Immature natural killer cell (primary cell): Measurements from ENCODE around the gene SLC3A2. TPM values are rescaled to one million over a fixed set of nuclear protein-coding genes. Genes with fewer than 3 reads are reported as not detected.
A peak's percentile ranks its signal among the peaks of the same experiment; 100 is the strongest.

Experiments
- DNase-seq, 3 donors: peaks; one replicate each; pipeline ENCODE4 v3.0.0; 2022; ENCODE audit warnings: mixed read lengths in 1 of 3
- H3K27ac Mint-ChIP-seq, 6 donors: one replicate each; pipeline ENCODE4 v1.8.0; 2020; ENCODE audit warnings: mixed read lengths in 6 of 6, mild to moderate bottlenecking in 5 of 6, inconsistent platforms in 4 of 6, moderate library complexity in 3 of 6
- H3K27me3 Mint-ChIP-seq, 3 donors: one replicate each; pipeline ENCODE4 v1.8.0; 2020 to 2021; ENCODE audit warnings: low read depth in 3 of 3, mild to moderate bottlenecking in 3 of 3, mixed read lengths in 3 of 3, moderate library complexity in 3 of 3, inconsistent platforms in 1 of 3
- H3K36me3 Mint-ChIP-seq, 3 donors: one replicate each; pipeline ENCODE4 v1.8.0; 2020; ENCODE audit warnings: mixed read lengths in 3 of 3, inconsistent platforms in 2 of 3, mild to moderate bottlenecking in 2 of 3
- H3K4me1 Mint-ChIP-seq, 2 donors: one replicate each; pipeline ENCODE4 v1.8.0; 2020; ENCODE audit warnings: inconsistent platforms in 2 of 2, mild to moderate bottlenecking in 2 of 2, mixed read lengths in 2 of 2, moderate library complexity in 1 of 2
- H3K4me3 Mint-ChIP-seq, 5 donors: one replicate each; pipeline ENCODE4 v1.8.0; 2020; ENCODE audit warnings: mild to moderate bottlenecking in 5 of 5, mixed read lengths in 5 of 5, inconsistent platforms in 3 of 5, moderate library complexity in 3 of 5
- H3K9me3 Mint-ChIP-seq, 6 donors: one replicate each; pipeline ENCODE4 v1.8.0; 2020; ENCODE audit warnings: mild to moderate bottlenecking in 6 of 6, mixed read lengths in 6 of 6, inconsistent platforms in 4 of 6, moderate library complexity in 3 of 6
- polyA plus RNA-seq, 3 donors: library from polyadenylated mRNA; unstranded; fragments of 300-500 nt; fragmentation: Illumina TruSeq; gene quantifications; one replicate each; pipeline ENCODE4 v1.2.3, GENCODE V29; 2021

SLC3A2 gene
- polyA plus RNA-seq, 3 donors from 2014 or later, result 134 to 162 (median 156) TPM

DNA sequence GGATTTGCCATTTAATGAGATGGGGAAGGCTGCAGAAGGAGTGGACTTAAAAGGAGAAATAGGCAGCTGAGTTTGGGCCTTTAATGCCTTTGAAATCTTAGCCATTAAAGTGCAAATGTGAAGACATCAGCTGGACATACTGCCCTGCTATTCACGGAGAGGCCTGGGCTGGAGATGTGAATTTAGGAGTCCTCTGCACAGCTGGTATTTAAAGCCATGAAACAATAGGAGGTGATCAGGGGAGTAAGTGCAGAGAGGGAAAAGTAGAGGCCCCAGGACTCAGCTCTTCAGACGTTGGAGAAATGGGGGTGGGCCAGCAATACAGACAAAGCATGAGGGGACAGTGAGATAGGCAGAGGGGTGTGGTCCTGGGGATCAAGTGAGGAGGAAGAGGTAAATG is 16.6 kb downstream of the SLC3A2 start:
- Mint-ChIP-seq H3K4me3 (peak overlapping the region in 1 of 5 donors; percentile 21), H3K36me3 (no peaks in the 10 kb centered on the region), H3K4me1 (no peaks in the 10 kb centered on the region), H3K9me3 (peaks cover 0 to 2% (median 0%) of the 10 kb centered on the region in 6 donors), H3K27ac (no peak overlapping the region), H3K27me3 (peaks cover 2 to 18% (median 9%) of the 10 kb centered on the region in 3 donors)
- DNase-seq, result no peak

DNA sequence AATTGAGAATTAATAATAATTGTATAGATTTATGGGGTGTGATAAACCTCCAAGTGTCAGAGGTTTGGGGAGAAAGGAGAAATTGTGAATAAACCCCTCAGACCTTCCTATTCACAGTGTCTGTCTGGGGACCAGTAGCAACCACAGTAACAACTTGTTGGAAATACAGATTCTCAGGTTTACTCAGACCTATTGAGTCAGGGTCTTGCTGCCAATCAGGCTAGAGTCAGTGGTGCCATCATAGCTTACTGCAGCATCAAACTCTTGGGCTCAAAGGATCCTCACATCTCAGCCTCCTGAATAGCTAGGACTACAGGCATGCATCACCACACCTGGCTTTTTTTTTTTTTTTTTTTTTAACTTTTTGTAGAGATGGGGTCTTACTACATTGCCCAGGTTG is 17.3 kb downstream of the SLC3A2 start:
- DNase-seq, result no peak
- Mint-ChIP-seq H3K27ac (no peak overlapping the region), H3K36me3 (no peaks in the 10 kb centered on the region), H3K9me3 (peaks cover 0 to 2% (median 0%) of the 10 kb centered on the region in 6 donors), H3K27me3 (peaks cover 4 to 15% (median 9%) of the 10 kb centered on the region in 3 donors), H3K4me3 (no peak overlapping the region), H3K4me1 (no peaks in the 10 kb centered on the region)

DNA sequence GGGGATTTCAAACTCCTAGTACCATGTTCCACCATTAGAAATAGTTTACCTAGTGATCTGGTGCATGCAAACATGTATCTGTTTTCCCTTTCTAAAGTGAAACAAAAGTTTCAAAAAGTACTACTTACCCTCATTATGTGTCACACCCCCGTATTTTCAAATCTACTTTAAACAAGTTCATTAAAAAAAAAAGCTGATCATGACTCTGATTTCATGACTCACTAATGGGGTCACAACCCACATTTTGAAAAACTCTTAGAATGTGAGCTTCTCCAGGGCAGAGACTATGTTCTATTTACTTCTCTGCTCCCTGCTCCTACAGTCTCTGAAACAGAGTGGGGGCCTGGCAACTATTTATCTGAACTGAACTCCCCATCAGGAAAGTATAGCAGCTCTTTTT is 22.2 kb downstream of the SLC3A2 start:
- H3K36me3 Mint-ChIP-seq, result no peaks in the 10 kb centered on the region

DNA sequence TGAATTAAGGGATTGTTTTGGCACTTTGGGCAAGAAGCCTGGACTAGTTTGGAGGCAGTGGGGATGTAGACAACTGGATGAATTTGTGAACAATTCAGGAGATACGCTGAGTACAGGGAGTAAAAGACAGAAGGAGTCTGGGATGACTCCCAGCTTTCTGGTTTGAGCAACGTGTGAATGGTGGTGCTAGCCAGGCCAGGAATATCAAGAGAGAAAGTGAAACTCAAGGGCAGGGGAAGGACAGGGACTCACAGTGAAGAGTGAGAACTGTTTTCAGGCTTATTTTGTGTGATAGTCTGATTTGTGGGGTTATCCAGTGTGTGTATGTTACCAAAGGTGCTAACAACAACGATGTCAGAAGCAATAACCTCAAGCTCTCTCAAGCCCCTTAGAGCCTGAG is 24.6 kb downstream of the SLC3A2 start:
- Mint-ChIP-seq H3K4me1 (peaks cover 0 to 1% of the 10 kb centered on the region in 2 donors), H3K4me3 (no peak overlapping the region), H3K36me3 (no peaks in the 10 kb centered on the region), H3K9me3 (no peaks in the 10 kb centered on the region), H3K27me3 (peaks cover 2 to 13% (median 6%) of the 10 kb centered on the region in 3 donors), H3K27ac (no peak overlapping the region)
- no peak for DNase-seq

More for the DNA sequence above, 22.2 kb downstream of the SLC3A2 start:
- peaks cover 4 to 18% (median 6%) of the 10 kb centered on the region in 3 donors for H3K27me3 Mint-ChIP-seq
- no peaks in the 10 kb centered on the region for H3K9me3 Mint-ChIP-seq
- no peak overlapping the region for H3K27ac Mint-ChIP-seq
- H3K4me1 Mint-ChIP-seq, result peaks cover 0 to 1% of the 10 kb centered on the region in 2 donors
- no peak overlapping the region for H3K4me3 Mint-ChIP-seq
- no peak for DNase-seq

DNA sequence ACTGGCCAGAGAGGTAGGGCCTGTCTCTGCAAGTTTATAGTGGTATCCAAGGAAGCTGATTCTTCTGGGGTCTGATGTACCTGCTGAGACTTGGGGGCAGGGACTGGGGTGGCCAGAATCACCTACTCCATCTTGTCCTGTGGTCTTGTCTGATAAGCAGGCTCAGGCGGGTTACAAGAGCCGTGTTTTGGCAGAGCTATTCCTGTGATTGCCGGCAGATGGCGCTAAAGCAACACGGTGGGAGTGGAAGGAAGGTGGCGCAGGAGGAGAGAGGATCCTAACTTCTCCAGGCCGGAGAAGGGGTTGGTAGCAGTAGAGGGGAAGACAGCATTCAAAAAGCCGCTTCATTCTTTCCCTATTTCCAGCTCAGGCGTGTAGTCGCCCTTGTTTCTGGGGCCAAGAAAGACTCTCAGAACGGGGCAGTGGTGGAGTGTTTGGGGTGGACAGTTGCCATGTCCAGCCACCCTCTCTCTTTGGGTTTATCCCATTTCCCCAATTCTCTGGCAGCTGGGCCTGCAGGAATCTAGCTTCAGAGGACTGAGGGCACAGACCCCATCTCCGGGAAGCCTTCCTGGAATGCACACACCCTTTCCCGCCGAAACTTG is 25.3 kb downstream of the SLC3A2 start:
- DNase-seq, result peak; percentile 62 to 70 (median 67)
- Mint-ChIP-seq H3K4me1 (peaks cover 0 to 1% of the 10 kb centered on the region in 2 donors), H3K27me3 (peaks cover 0 to 9% (median 6%) of the 10 kb centered on the region in 3 donors), H3K9me3 (no peaks in the 10 kb centered on the region), H3K36me3 (no peaks in the 10 kb centered on the region), H3K27ac (no peak overlapping the region), H3K4me3 (no peak overlapping the region)

DNA sequence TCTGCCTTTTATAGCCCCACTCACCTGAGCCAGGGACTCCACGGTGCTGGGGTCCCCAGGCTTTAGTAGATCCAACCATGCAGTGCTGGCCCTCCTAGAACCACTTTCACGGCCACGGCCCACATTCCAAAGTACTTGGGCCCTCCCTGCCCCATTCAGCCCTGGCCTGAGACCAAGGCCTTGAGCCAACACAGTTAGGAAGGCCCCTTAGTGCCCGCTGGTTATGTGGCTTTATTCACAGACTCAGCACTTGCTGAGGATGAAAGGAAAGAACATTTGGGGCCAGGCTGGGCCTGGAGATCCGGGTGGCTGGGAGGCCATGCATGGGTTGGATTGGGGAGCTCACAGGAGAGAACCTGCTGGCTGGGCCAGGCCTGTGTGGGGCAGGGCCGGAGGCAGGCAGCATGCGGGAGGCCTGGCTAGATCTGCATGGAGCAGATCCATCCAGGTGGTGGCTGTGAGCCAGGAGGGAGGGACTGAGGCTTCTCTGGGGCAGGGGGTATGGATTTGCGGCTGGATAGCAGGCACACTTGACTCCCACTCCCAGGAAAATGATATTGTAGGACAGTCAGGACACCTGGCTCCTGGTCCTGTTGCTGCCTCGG is 27.9 kb downstream of the SLC3A2 start:
- no peak overlapping the region for H3K4me3 Mint-ChIP-seq
- peaks cover 0 to 6% (median 4%) of the 10 kb centered on the region in 3 donors for H3K27me3 Mint-ChIP-seq
- peaks cover 6% of the 10 kb centered on the region in 2 donors for H3K4me1 Mint-ChIP-seq
- no peak overlapping the region for H3K27ac Mint-ChIP-seq
- H3K9me3 Mint-ChIP-seq, result no peaks in the 10 kb centered on the region
- H3K36me3 Mint-ChIP-seq, result no peaks in the 10 kb centered on the region
- DNase-seq, result no peak

DNA sequence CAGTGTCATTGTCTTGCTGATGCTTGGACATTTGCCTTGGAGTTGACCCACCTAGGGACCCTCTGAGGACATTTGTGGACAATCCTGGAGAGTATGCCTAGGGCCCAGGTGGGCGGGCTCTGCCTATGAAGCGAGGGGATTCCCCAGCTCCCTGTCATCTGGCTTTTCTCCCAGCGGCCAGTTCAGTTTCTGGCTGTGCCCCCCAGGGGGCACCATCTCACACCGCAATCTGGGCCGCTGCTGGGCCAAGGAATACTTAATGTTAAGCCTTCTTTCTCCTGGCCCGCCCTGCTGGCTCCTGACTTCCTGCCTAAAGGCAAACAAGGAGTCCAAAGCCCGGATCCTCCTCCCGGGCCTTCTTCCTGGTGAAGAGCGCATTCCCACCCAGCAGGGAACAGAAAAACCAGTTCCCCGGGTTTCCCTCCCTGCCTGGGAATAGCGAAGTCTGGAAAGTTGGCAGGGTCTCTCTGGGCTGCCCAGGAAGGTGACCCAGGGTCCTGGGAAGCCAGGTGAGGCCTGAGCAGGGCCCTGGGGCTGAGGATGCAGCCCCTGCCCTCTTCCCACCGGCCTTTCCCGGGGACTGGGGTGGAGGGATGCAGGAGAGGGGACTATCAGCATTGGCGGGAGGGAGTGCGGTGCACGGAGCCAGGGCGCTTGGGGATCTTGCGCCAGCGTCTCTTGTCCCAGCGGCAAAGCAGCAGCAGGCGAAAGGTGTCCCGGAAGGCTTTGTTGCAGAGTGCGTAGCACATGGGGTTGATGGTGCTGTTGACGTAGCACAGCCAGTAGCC is 28.6 kb downstream of the SLC3A2 start:
- no peak for DNase-seq
- Mint-ChIP-seq H3K27me3 (peaks cover 0 to 4% (median 4%) of the 10 kb centered on the region in 3 donors), H3K4me3 (no peak overlapping the region), H3K4me1 (peaks cover 6% of the 10 kb centered on the region in 2 donors), H3K9me3 (no peaks in the 10 kb centered on the region), H3K27ac (no peak overlapping the region), H3K36me3 (no peaks in the 10 kb centered on the region)

DNA sequence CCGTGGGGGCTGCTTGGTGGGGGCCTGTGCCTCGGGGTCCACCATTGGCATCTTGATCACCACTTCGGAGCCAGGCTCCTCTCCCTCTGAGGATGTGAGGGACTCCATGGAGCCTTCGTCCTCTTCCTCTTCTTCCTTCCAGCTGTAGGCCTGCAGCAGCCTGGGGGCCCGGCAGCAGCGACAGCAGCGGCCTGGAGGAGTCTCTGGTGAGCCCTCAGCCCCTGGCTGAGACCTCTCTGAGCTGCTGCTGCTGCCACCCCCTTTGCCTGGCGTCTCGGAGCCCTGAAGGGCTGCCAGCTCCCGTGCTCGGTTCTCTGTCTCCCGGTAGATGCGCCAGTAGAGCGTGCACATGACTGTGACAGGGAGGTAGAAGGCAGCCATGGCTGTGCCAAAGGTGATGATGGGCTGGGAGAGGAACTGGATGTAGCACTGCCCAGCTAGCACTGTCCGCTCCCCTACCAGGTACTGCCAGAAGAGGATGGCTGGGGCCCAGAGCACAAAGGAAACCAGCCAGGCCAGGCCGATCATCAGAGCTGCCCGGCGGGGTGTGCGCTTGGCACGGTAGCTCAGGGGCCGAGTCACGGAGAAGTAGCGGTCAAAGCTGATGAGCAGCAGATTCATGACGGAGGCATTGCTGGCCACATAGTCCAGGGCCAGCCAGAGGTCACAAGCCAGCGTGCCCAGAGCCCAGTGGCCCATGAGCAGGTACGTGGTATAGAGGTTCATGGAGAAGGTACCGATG is 29.6 kb downstream of the SLC3A2 start:
- Mint-ChIP-seq H3K36me3 (no peaks in the 10 kb centered on the region), H3K27ac (no peak overlapping the region), H3K4me1 (peaks cover 6% of the 10 kb centered on the region in 2 donors), H3K27me3 (peaks cover 0 to 4% (median 2%) of the 10 kb centered on the region in 3 donors), H3K9me3 (no peaks in the 10 kb centered on the region), H3K4me3 (no peak overlapping the region)
- DNase-seq, result no peak

DNA sequence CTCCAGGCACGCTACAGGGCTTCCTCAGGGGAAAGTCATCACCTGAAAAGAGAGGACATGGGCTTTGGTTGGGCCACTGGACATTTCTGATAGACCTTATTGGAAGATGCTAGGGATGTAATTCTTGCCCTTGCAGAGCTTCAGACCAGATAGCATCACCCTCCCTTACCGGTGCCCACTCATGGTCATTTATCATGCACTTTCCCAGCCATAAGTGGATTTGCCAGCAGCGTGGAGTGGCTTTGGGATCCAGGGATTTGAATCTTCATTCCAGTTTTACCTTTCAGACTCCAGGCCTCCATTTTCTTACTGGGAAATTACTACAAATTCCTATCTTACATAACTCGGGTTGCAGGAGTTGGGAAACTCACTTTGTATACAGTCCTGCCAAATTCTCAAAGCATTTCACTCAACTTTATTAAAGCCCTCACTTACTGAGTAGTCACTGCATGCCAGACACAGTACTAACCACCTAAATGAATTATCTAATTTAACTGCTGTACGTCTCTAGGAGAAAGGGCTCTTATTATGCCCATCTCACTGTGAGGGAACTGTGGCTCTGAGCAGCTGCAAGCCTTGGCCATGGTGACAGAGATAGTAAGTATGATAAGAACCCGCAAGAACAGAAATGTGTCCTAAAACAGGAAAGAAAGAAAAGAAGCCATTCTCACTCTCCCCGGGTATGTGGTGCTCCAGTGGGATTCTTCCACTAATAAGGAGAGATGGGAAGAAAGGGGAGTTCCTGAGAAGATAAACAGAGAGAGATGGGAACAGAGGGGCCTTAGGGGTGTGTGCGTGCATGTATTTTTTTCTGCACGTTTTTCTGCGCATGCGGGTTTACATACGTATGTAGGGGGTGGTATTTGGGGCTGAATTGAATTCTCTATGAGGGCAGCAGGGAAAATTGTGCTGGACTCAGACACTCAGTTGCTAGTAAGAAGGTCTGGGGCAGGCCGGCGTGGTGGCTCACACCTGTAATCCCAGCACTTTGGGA is 30.7 kb downstream of the SLC3A2 start:
- DNase-seq, result no peak
- H3K27me3 Mint-ChIP-seq, result peaks cover 0 to 8% (median 5%) of the 10 kb centered on the region in 3 donors
- no peaks in the 10 kb centered on the region for H3K36me3 Mint-ChIP-seq
- H3K4me1 Mint-ChIP-seq, result peaks cover 4 to 6% of the 10 kb centered on the region in 2 donors
- no peak overlapping the region for H3K4me3 Mint-ChIP-seq
- no peak overlapping the region for H3K27ac Mint-ChIP-seq
- no peaks in the 10 kb centered on the region for H3K9me3 Mint-ChIP-seq

DNA sequence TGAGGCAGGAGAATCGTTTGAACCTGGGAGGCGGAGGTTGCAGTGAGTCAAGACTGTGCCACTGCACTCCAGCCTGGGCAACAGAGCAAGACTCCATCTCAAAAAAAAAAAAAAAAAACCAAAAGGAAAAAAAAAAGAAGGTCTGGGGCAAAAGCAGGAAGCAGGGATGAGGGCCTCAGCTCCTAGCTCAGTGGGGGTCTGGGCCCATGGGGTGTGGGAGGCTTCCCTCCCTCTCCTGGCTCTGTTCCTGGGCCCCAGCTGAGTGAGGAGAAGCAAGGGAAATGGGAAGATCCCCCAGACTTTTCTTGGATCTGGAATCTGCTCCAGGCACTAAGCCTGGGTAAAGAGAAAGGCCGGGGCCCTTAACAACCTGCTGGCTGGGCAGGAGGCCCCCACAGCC is 31.6 kb downstream of the SLC3A2 start:
- H3K9me3 Mint-ChIP-seq, result no peaks in the 10 kb centered on the region
- no peak overlapping the region for H3K4me3 Mint-ChIP-seq
- H3K27ac Mint-ChIP-seq, result no peak overlapping the region
- H3K36me3 Mint-ChIP-seq, result no peaks in the 10 kb centered on the region
- peaks cover 0 to 8% (median 6%) of the 10 kb centered on the region in 3 donors for H3K27me3 Mint-ChIP-seq
- DNase-seq, result no peak
- peaks cover 4 to 6% of the 10 kb centered on the region in 2 donors for H3K4me1 Mint-ChIP-seq

DNA sequence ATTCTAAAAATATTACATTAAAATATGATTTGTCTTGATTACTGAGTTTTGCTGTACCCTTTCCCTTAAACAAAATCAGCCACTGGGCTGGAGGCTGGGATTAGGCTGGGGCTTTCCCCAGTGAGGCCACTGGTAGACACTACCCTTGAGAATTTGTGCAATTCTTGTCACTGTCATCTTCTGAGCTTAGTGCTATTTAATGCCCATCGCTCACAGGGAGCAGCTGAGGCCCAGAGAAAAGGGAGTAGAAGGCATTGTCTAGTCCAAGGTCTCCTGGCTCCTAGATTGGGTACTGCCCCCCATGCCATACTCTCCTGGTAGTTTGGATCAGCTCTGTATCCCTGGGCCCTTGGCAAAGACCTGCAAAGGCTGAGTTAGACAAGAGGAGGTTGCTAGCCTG is 33.7 kb downstream of the SLC3A2 start:
- Mint-ChIP-seq H3K4me3 (no peak overlapping the region), H3K27me3 (peaks cover 0 to 7% (median 6%) of the 10 kb centered on the region in 3 donors), H3K27ac (no peak overlapping the region), H3K4me1 (peaks cover 4 to 6% of the 10 kb centered on the region in 2 donors), H3K9me3 (no peaks in the 10 kb centered on the region), H3K36me3 (no peaks in the 10 kb centered on the region)
- DNase-seq, result no peak

DNA sequence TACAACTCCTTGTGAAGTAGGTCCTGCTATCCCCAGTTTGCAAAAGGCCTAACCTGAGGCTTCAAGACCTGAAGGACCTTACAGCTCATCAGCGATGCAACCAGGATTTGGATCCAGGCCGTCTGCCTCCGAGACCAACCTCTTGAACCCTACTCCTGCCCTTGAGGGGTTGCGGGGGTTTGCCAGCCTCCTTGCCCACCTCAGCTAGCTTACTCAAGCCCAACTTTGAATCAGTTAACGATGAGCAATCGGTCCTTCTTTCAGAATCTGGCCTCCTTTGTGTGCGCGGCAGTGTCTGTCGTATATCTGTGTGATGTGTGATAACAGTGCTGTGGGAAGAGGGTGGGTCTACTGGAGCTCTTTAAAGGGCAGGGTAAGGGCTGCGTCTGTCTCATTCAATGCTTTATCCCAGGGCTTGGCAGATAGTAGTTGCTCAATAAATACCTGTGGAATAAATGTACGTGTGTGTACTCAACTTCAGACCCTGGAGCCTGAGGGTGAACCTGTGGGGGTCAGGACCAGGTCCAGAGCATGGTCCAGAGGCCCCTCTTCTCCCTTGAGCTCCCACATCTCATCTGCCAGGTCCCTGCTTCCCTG is 37.3 kb downstream of the SLC3A2 start:
- no peak overlapping the region for H3K27ac Mint-ChIP-seq
- no peak overlapping the region for H3K4me3 Mint-ChIP-seq
- DNase-seq, result no peak
- no peaks in the 10 kb centered on the region for H3K9me3 Mint-ChIP-seq
- H3K27me3 Mint-ChIP-seq, result peaks cover 6 to 10% (median 7%) of the 10 kb centered on the region in 3 donors
- no peaks in the 10 kb centered on the region for H3K36me3 Mint-ChIP-seq
- no peaks in the 10 kb centered on the region for H3K4me1 Mint-ChIP-seq
